IMR-90 (cell line): ENCODE results near the gene DLL4. TPM values are rescaled to one million over a fixed set of nuclear protein-coding genes. Genes with fewer than 3 reads are reported as not detected.

ENCODE experiments used
- ATAC-seq: fragments of 200-7000 bp; cut with Tn5 transposase; 2 replicates; pipeline ENCODE4 v1.9.1; 2020; ENCODE audit warnings: low read depth, mild to moderate bottlenecking, moderate library complexity
- BruUV-seq: library from RNA; stranded (reverse); fragments of 400-500 nt; replicated peaks from 2 replicates; lab custom pipeline; 2021; lab: Mats Ljungman, UMichigan
- CTCF ChIA-PET: fragments of 300-600 bp; formaldehyde crosslinking; extraction: SDS; loops from one replicate; lab custom pipeline; 2021; ENCODE audit warnings: antibody characterized with exemption; lab: Yijun Ruan, JAX
- POLR2A ChIA-PET: fragments of 300-600 bp; sonication (Branson Sonifier 250); formaldehyde crosslinking; loops from one replicate; lab custom pipeline; 2022; ENCODE audit warnings: antibody characterized with exemption; ENCODE audit not compliant: unreplicated experiment; lab: Charles Lee
- DNase-seq: peaks from one replicate; pipeline ENCODE4 v3.0.0; 2013
- H2AFZ ChIP-seq: replicated peaks from 2 replicates; pipeline ENCODE3; 2013; ENCODE audit warnings: low read length, mild to moderate bottlenecking; ENCODE audit not compliant: poor library complexity
- H2AK5ac ChIP-seq: 2 replicates; pipeline ENCODE4 v1.6.1; 2013; ENCODE audit warnings: low read depth, low read length, inconsistent platforms
- H2AK9ac ChIP-seq: replicated peaks from 2 replicates; pipeline ENCODE3; 2013; ENCODE audit warnings: mild to moderate bottlenecking, low read depth, low read length, moderate library complexity; ENCODE audit not compliant: poor library complexity
- H2BK120ac ChIP-seq: 2 replicates; pipeline ENCODE4 v1.6.1; 2013; ENCODE audit warnings: low read depth, low read length, inconsistent platforms
- H2BK15ac ChIP-seq: 3 replicates; pipeline ENCODE4 v1.6.1; 2013; ENCODE audit warnings: low read depth, low read length, inconsistent platforms
- H2BK20ac ChIP-seq: 2 replicates; pipeline ENCODE4 v1.6.1; 2013; ENCODE audit warnings: low read depth, mild to moderate bottlenecking, inconsistent platforms, low read length, moderate library complexity
- H2BK5ac ChIP-seq: 2 replicates; pipeline ENCODE4 v1.6.1; 2013; ENCODE audit warnings: mild to moderate bottlenecking, low read depth, low read length, inconsistent platforms; ENCODE audit not compliant: poor library complexity, severe bottlenecking
- H3K14ac ChIP-seq: replicated peaks from 2 replicates; pipeline ENCODE4 v1.6.1; 2013; ENCODE audit warnings: low read depth, low read length, inconsistent platforms
- H3K18ac ChIP-seq: 2 replicates; pipeline ENCODE4 v1.6.1; 2013; ENCODE audit warnings: low read depth, low read length, control low read depth
- H3K23ac ChIP-seq: 2 replicates; pipeline ENCODE4 v1.6.1; 2013; ENCODE audit warnings: low read depth, low read length, inconsistent platforms
- H3K27ac ChIP-seq: 2 replicates; pipeline ENCODE4 v1.5.1; 2013; ENCODE audit warnings: mild to moderate bottlenecking, control low read depth, low read length; ENCODE audit not compliant: insufficient read depth
- H3K27me3 ChIP-seq: 2 replicates; pipeline ENCODE4 v1.6.1; 2013; ENCODE audit warnings: low read length; ENCODE audit not compliant: control insufficient read depth, insufficient read depth
- H3K36me3 ChIP-seq: 2 replicates; pipeline ENCODE4 v1.6.1; 2013; ENCODE audit warnings: low read length, mixed read lengths; ENCODE audit not compliant: control insufficient read depth, insufficient read depth
- H3K4ac ChIP-seq: 2 replicates; pipeline ENCODE4 v1.6.1; 2013; ENCODE audit warnings: low read depth, low read length, inconsistent platforms
- H3K4me1 ChIP-seq: 2 replicates; pipeline ENCODE4 v1.6.1; 2013; ENCODE audit warnings: low read length, mixed read lengths; ENCODE audit not compliant: control insufficient read depth, insufficient read depth
- H3K4me2 ChIP-seq: 2 replicates; pipeline ENCODE4 v1.6.1; 2013; ENCODE audit warnings: low read depth, mild to moderate bottlenecking, control low read depth, low read length, moderate library complexity
- H3K4me3 ChIP-seq: 2 replicates; pipeline ENCODE4 v1.5.1; 2013; ENCODE audit warnings: low read depth, mild to moderate bottlenecking, control low read depth, low read length, moderate library complexity; ENCODE audit not compliant: insufficient read depth
- H3K56ac ChIP-seq: 2 replicates; pipeline ENCODE4 v1.6.1; 2013; ENCODE audit warnings: low read length, inconsistent platforms; ENCODE audit not compliant: insufficient read depth; ENCODE audit errors: extremely low read depth
- H3K79me1 ChIP-seq, 2 experiments: 2 replicates each; pipeline ENCODE4 v1.6.1; 2013; ENCODE audit warnings: low read length in 2 of 2, inconsistent platforms in 1 of 2, low read depth in 1 of 2
- H3K9ac ChIP-seq: 2 replicates; pipeline ENCODE4 v1.6.1; 2013; ENCODE audit warnings: low read depth, low read length, control low read depth
- H3K9me1 ChIP-seq: 2 replicates; pipeline ENCODE4 v1.6.1; 2013; ENCODE audit warnings: low read length, inconsistent platforms; ENCODE audit not compliant: insufficient read depth
- H3K9me3 ChIP-seq: 2 replicates; pipeline ENCODE4 v1.6.1; 2013; ENCODE audit warnings: low read length; ENCODE audit not compliant: control insufficient read depth, insufficient read depth
- H4K20me1 ChIP-seq: 2 replicates; pipeline ENCODE4 v1.6.1; 2013; ENCODE audit warnings: low read length, inconsistent platforms; ENCODE audit not compliant: insufficient read depth
- H4K5ac ChIP-seq: 2 replicates; pipeline ENCODE4 v1.6.1; 2013; ENCODE audit warnings: mild to moderate bottlenecking, low read depth, low read length, control low read depth
- H4K8ac ChIP-seq, 2 experiments: 2 replicates each; pipeline ENCODE4 v1.6.1; 2013; ENCODE audit warnings: low read depth in 2 of 2, low read length in 2 of 2, control low read depth in 1 of 2, inconsistent platforms in 1 of 2
- H4K91ac ChIP-seq: 2 replicates; pipeline ENCODE4 v1.6.1; 2013; ENCODE audit warnings: low read depth, low read length, inconsistent platforms; ENCODE audit not compliant: insufficient read depth
- CTCF ChIP-seq: conservative IDR thresholded peaks from 2 replicates; pipeline ENCODE4 v1.5.1; 2012; ENCODE audit warnings: mild to moderate bottlenecking, low read depth, low read length, improper control_type of control experiment
- ELK1 ChIP-seq: fragments of 150-350 bp; IDR thresholded peaks from 2 replicates; pipeline ENCODE4 v1.6.1; 2016; ENCODE audit warnings: low read depth, mild to moderate bottlenecking, low read length, moderate library complexity, borderline replicate concordance
- FOS ChIP-seq: fragments of 150-350 bp; IDR thresholded peaks from 2 replicates; pipeline ENCODE4 v1.6.1; 2016; ENCODE audit warnings: low read depth, low read length
- MAFK ChIP-seq: IDR thresholded peaks from 2 replicates; pipeline ENCODE4 v1.6.1; 2012; ENCODE audit warnings: low read depth, low read length, improper control_type of control experiment
- MAZ ChIP-seq: IDR thresholded peaks from 2 replicates; pipeline ENCODE4 v1.6.1; 2012; ENCODE audit warnings: low read depth, mild to moderate bottlenecking, low read length, improper control_type of control experiment, moderate library complexity, borderline replicate concordance
- MXI1 ChIP-seq: IDR thresholded peaks from 2 replicates; pipeline ENCODE4 v1.6.1; 2012; ENCODE audit warnings: low read depth, mild to moderate bottlenecking, low read length, moderate library complexity, borderline replicate concordance
- NFE2L2 ChIP-seq: fragments of 150-350 bp; IDR thresholded peaks from 2 replicates; pipeline ENCODE4 v1.6.1; 2016; ENCODE audit warnings: low read depth, mild to moderate bottlenecking, low read length
- POLR2A ChIP-seq: IDR thresholded peaks from 2 replicates; pipeline ENCODE4 v1.6.1; 2012; ENCODE audit warnings: mild to moderate bottlenecking, low read depth, low read length
- RCOR1 ChIP-seq: IDR thresholded peaks from 2 replicates; pipeline ENCODE4 v1.6.1; 2012; ENCODE audit warnings: mild to moderate bottlenecking, low read length, improper control_type of control experiment; ENCODE audit not compliant: insufficient replicate concordance
- RFX5 ChIP-seq: IDR thresholded peaks from 2 replicates; pipeline ENCODE4 v1.8.0; 2012; ENCODE audit warnings: low read depth, mild to moderate bottlenecking, low read length, moderate library complexity
- USF2 ChIP-seq: fragments of 150-350 bp; IDR thresholded peaks from 2 replicates; pipeline ENCODE4 v1.6.1; 2017; ENCODE audit warnings: mild to moderate bottlenecking, antibody characterized with exemption, low read length, low read depth
- WGBS, 2 experiments: methylation state at CpG; one replicate each; pipeline versions ENCODE4 v1.1.5 to v1.1.7; 2013; ENCODE audit warnings: missing lambda C conversion rate in 2 of 2; ENCODE audit not compliant: insufficient read length in 1 of 2; ENCODE audit errors: extremely low coverage in 2 of 2; 5-methylcytosine and 5-hydroxymethylcytosine counted together
- dilution Hi-C: fragments of 300-500 bp; cut with HindIII; formaldehyde crosslinking; loops from one replicate; pipeline ENCODE4 v1.14.3; 2018; ENCODE audit warnings: low sequenced_read_pairs; ENCODE audit not compliant: unreplicated experiment
- in situ Hi-C: fragments of 300-500 bp; cut with MboI; formaldehyde crosslinking; loops from 3 replicates; pipeline ENCODE4 v1.14.3; 2019; ENCODE audit warnings: low sequenced_read_pairs, inconsistent platforms, mixed read lengths
- intact Hi-C: fragments of 100-400 bp; cut with micrococcal nuclease; formaldehyde crosslinking; loops from 2 replicates; pipeline ENCODE4 v1.10.0; 2022
- polyA plus RNA-seq, 3 experiments: library from polyadenylated mRNA; depleted of rRNA; stranded (reverse); fragments of >200 nt; gene quantifications; 2 replicates each; pipeline ENCODE4 v1.2.3, GENCODE V29; 2012; ENCODE audit warnings: low replicate concordance in 1 of 3
- total RNA-seq: library from RNA; depleted of rRNA; stranded (reverse); fragments of >200 nt; gene quantifications from 2 replicates; pipeline ENCODE4 v1.2.3, GENCODE V29; 2012

Gene DLL4
- total and polyA plus RNA-seq, 2 of the 4 experiments (the other 2 are of a cell fraction) = 1.8 to 3.4 TPM

GRCh38 chr15:40886586-40886985, 42.6 kb upstream of the DLL4 start:
- Histone ChIP-seq H2BK15ac (no peak overlapping the region), H2BK5ac (no peak overlapping the region), H3K14ac (no peak overlapping the region), H3K4me1 (no peaks in the 10 kb centered on the region), H2AFZ (no peak overlapping the region), H2AK5ac (no peak overlapping the region), H2AK9ac (no peak overlapping the region), H3K56ac (no peak overlapping the region), H2BK20ac (no peak overlapping the region), H3K9ac (no peak overlapping the region), H3K4me3 (no peak overlapping the region), H3K79me1 (no peaks in the 10 kb centered on the region), H4K5ac (no peak overlapping the region), H3K27me3 (no peaks in the 10 kb centered on the region; the same call in 1 of the 2 replicates), H2BK120ac (no peak overlapping the region), H3K4me2 (no peak overlapping the region), H4K20me1 (no peaks in the 10 kb centered on the region), H3K23ac (no peak overlapping the region), H4K8ac (no peak overlapping the region), H3K18ac (no peak overlapping the region), H3K9me1 (no peaks in the 10 kb centered on the region), H3K27ac (no peak overlapping the region), H3K36me3 (no peaks in the 10 kb centered on the region), H4K91ac (no peak overlapping the region), H3K9me3 (peaks cover 3% of the 10 kb centered on the region; the same call in 1 of the 2 replicates), H3K4ac (no peak overlapping the region)
- in situ Hi-C loops = no loop called here
- TF ChIP-seq RCOR1 (no peak), MAZ (no peak), NFE2L2 (no peak), RFX5 (no peak), MXI1 (no peak), CTCF (no peak), MAFK (no peak), POLR2A (no peak), USF2 (no peak), ELK1 (no peak), FOS (no peak)
- DNase-seq (no peak), ATAC-seq (no peak)
- CTCF ChIA-PET = no interaction called here
- no TSS peak for BruUV-seq
- POLR2A ChIA-PET = no interaction called here
- intact Hi-C loops = no loop called here
- dilution Hi-C loops = no loop called here
- WGBS, 2 experiments = no CpG with 5 or more reads among the region's 1 CpG
